IPS-NIHi11 (cell line): ENCODE data around the gene TYK2.
"Not testable (repeated sequence)": the region's sequence is repeated elsewhere in the genome, so short reads cannot be mapped to it uniquely, and the experiment has no call there.

Source experiments
- DNase-seq: peaks from one replicate; pipeline ENCODE4 v3.0.0; 2012; ENCODE audit warnings: mixed read lengths, low spot score

Gene TYK2

GRCh38 chr19:10372690-10373089 lies 7.7 kb downstream of the TYK2 start:
- no peak for DNase-seq

GRCh38 chr19:10368101-10368803 lies 12.1 kb downstream of the TYK2 start:
- DNase-seq, result peak; percentile 25

GRCh38 chr19:10366950-10367512 lies 13.3 kb downstream of the TYK2 start:
- not testable (repeated sequence) for DNase-seq

- no peak for DNase-seq
Measured at GRCh38 chr19:10365518-10365917, 14.9 kb downstream of the TYK2 start.

- no peak for DNase-seq
Measured at GRCh38 chr19:10364644-10365043, 15.7 kb downstream of the TYK2 start.

- DNase-seq, result no peak
Measured at GRCh38 chr19:10363789-10364281, 16.5 kb downstream of the TYK2 start.

- no peak for DNase-seq
Measured at GRCh38 chr19:10362259-10362658, 18.1 kb downstream of the TYK2 start.

GRCh38 chr19:10361569-10362011 lies 18.8 kb downstream of the TYK2 start:
- DNase-seq, result no peak

GRCh38 chr19:10356431-10356830 lies 23.9 kb downstream of the TYK2 start:
- DNase-seq, result no peak

GRCh38 chr19:10353793-10354391 lies 26.5 kb downstream of the TYK2 start:
- peak; percentile 93 for DNase-seq

GRCh38 chr19:10352764-10353671 lies 27.4 kb downstream of the TYK2 start:
- peak; percentile 66 for DNase-seq

GRCh38 chr19:10346509-10346908 lies 33.9 kb downstream of the TYK2 start:
- DNase-seq, result no peak

GRCh38 chr19:10344780-10345179 lies 35.6 kb downstream of the TYK2 start:
- DNase-seq, result no peak

GRCh38 chr19:10343495-10343894 lies 36.9 kb downstream of the TYK2 start:
- DNase-seq, result no peak

- no peak for DNase-seq
Measured at GRCh38 chr19:10339977-10340376, 40.4 kb downstream of the TYK2 start.

- DNase-seq, result no peak
Measured at GRCh38 chr19:10339380-10339960, 40.9 kb downstream of the TYK2 start, which contains the start of gene ICAM3. Gene ICAM3 (minus strand): TSS chr19:10339624. CDS start chr19:10339614, 10 bp downstream.

- no peak for DNase-seq
Measured at GRCh38 chr19:10338940-10339339, 41.4 kb downstream of the TYK2 start.

- DNase-seq, result not testable (repeated sequence)
Measured at GRCh38 chr19:10336725-10337124, 43.6 kb downstream of the TYK2 start.

GRCh38 chr19:10335352-10335985 lies 44.9 kb downstream of the TYK2 start:
- peak; percentile 33 for DNase-seq

- DNase-seq, result peak; percentile 88
Measured at GRCh38 chr19:10334588-10335351, 45.6 kb downstream of the TYK2 start.
